EL (cell line): Measurements from ENCODE around the gene GPX3.
A peak's percentile ranks its signal among the peaks of the same experiment; 100 is the strongest.

Experiments used
- DNase-seq: peaks from one replicate; pipeline ENCODE4 v3.0.0-alpha.2; 2016

GPX3 gene

GRCh38 chr5:151020304-151021110, at the start of gene GPX3:
GPX3 (plus strand) TSS chr5:151020591; CDS start chr5:151020655, 64 bp downstream.
- peak; percentile 65 for DNase-seq

GRCh38 chr5:150978590-150978989, 41.8 kb upstream of the GPX3 start:
- no peak for DNase-seq

GRCh38 chr5:150987746-150988145, 32.6 kb upstream of the GPX3 start:
- no peak for DNase-seq

GRCh38 chr5:150989695-150990094, 30.7 kb upstream of the GPX3 start:
- DNase-seq: no peak

GRCh38 chr5:150992705-150993104, 27.7 kb upstream of the GPX3 start:
- no peak for DNase-seq

- DNase-seq: no peak
Measured at GRCh38 chr5:150993422-150993821, 27.0 kb upstream of the GPX3 start.

- DNase-seq: no peak
Measured at GRCh38 chr5:150993826-150994412, 26.5 kb upstream of the GPX3 start.

- no peak for DNase-seq
Measured at GRCh38 chr5:150999704-151000442, 20.5 kb upstream of the GPX3 start.

GRCh38 chr5:151001436-151001835, 19.0 kb upstream of the GPX3 start:
- no peak for DNase-seq

GRCh38 chr5:151002250-151002649, 18.1 kb upstream of the GPX3 start:
- DNase-seq: peak; percentile 58

- DNase-seq: no peak
Measured at GRCh38 chr5:151002681-151003502, 17.5 kb upstream of the GPX3 start.

- no peak for DNase-seq
Measured at GRCh38 chr5:151003503-151003860, 16.9 kb upstream of the GPX3 start.

- DNase-seq: no peak
Measured at GRCh38 chr5:151004499-151004898, 15.9 kb upstream of the GPX3 start.

GRCh38 chr5:151005187-151005949, 15.0 kb upstream of the GPX3 start:
- DNase-seq: no peak

GRCh38 chr5:151005950-151006576, 14.3 kb upstream of the GPX3 start:
- DNase-seq: peak; percentile 62

GRCh38 chr5:151006704-151007334, 13.6 kb upstream of the GPX3 start:
- no peak for DNase-seq

GRCh38 chr5:151007430-151008209, 12.8 kb upstream of the GPX3 start:
- DNase-seq: no peak

GRCh38 chr5:151008210-151008491, 12.2 kb upstream of the GPX3 start:
- DNase-seq: no peak

GRCh38 chr5:151008906-151009305, 11.5 kb upstream of the GPX3 start:
- DNase-seq: no peak

- no peak for DNase-seq
Measured at GRCh38 chr5:151012862-151013261, 7.5 kb upstream of the GPX3 start.
